Small intestine (tissue), 7 donors: ENCODE measurements around the gene E2F2. TPM values are rescaled to one million over a fixed set of nuclear protein-coding genes. Genes with fewer than 3 reads are reported as not detected.

Experiments
- DNase-seq, 2 donors: peaks; one replicate each; pipeline versions ENCODE4 v3.0.0 to v3.0.0-alpha.2; 2013
- FAIRE-seq: peaks from 2 replicates; lab custom pipeline; 2012; peaks lifted over from hg19 to GRCh38; lab: Jason Lieb, UNC
- H3K27ac ChIP-seq, 3 donors: one replicate each; pipeline ENCODE4 v1.5.1; 2013; ENCODE audit warnings: low read length in 2 of 3, mild to moderate bottlenecking in 2 of 3, control low read depth in 1 of 3, inconsistent platforms in 1 of 3, low read depth in 1 of 3, moderate library complexity in 1 of 3
- H3K27me3 ChIP-seq, 3 donors: one replicate each; pipeline ENCODE4 v1.6.1; 2013; ENCODE audit warnings: low read length in 3 of 3, inconsistent platforms in 1 of 3; ENCODE audit not compliant: control insufficient read depth in 3 of 3, insufficient read depth in 3 of 3
- H3K36me3 ChIP-seq, 3 donors: one replicate each; pipeline ENCODE4 v1.6.1; 2013; ENCODE audit warnings: low read length in 3 of 3, inconsistent platforms in 1 of 3, low read depth in 1 of 3, mild to moderate bottlenecking in 1 of 3, moderate library complexity in 1 of 3; ENCODE audit not compliant: control insufficient read depth in 3 of 3, insufficient read depth in 2 of 3
- H3K4me1 ChIP-seq, 3 donors: one replicate each; pipeline ENCODE4 v1.6.1; 2013; ENCODE audit warnings: low read length in 2 of 3, inconsistent platforms in 1 of 3, low read depth in 1 of 3, mild to moderate bottlenecking in 1 of 3, moderate library complexity in 1 of 3; ENCODE audit not compliant: control insufficient read depth in 3 of 3, insufficient read depth in 2 of 3
- H3K4me3 ChIP-seq, 3 donors: one replicate each; pipeline ENCODE4 v1.5.1; 2013; ENCODE audit warnings: low read length in 3 of 3, control low read depth in 1 of 3, inconsistent platforms in 1 of 3, low read depth in 1 of 3, mild to moderate bottlenecking in 1 of 3, moderate library complexity in 1 of 3
- H3K9me3 ChIP-seq, 2 donors: one replicate each; pipeline ENCODE4 v1.6.1; 2013; ENCODE audit warnings: low read depth in 1 of 2, low read length in 1 of 2; ENCODE audit not compliant: control insufficient read depth in 2 of 2, insufficient read depth in 1 of 2
- WGBS, 3 donors: extraction: QIAGEN DNeasy Blood & Tissue Kit; methylation state at CpG; one replicate each; pipeline ENCODE4 v1.1.7; 2013; 5-methylcytosine and 5-hydroxymethylcytosine counted together
- polyA plus RNA-seq, 4 donors: library from polyadenylated mRNA; stranded (reverse) in 3 of 4; unstranded in 1 of 4; fragments of 200-250 nt in 3 of 4; fragments of 120-200 nt in 1 of 4; gene quantifications; one replicate each; pipeline versions ENCODE4 v1.2.1 to v1.2.3, GENCODE V29; 2013
- donor health status: healthy with polysubstance abuse.
- donor health status: control.
- donor health status: control.
- donor health status: Bipolar disorder and iron deficiency.
- donor health status: healthy.

Gene E2F2
- polyA plus RNA-seq, 4 donors = 1.9 to 4.0 (median 2.5) TPM

- Histone ChIP-seq H3K27ac (no peak overlapping the region), H3K36me3 (no peaks in the 10 kb centered on the region), H3K27me3 (no peaks in the 10 kb centered on the region), H3K9me3 (no peaks in the 10 kb centered on the region), H3K4me3 (no peak overlapping the region), H3K4me1 (no peaks in the 10 kb centered on the region)
- FAIRE-seq (no peak), DNase-seq (no peak)
- WGBS, 3 donors = 79 to 84% (median 81%) methylated on average over 6 of the region's 6 CpGs
These were observed 57.8 kb downstream of the E2F2 start for GRCh38 chr1:23473037-23473800.

GRCh38 chr1:23472351-23473036, 58.5 kb downstream of the E2F2 start:
- Histone ChIP-seq H3K36me3 (no peaks in the 10 kb centered on the region), H3K4me3 (no peak overlapping the region), H3K4me1 (no peaks in the 10 kb centered on the region), H3K9me3 (no peaks in the 10 kb centered on the region), H3K27ac (no peak overlapping the region), H3K27me3 (no peaks in the 10 kb centered on the region)
- no peak for FAIRE-seq
- 77 to 83% (median 78%) methylated on average over 5 of the region's 5 CpGs for WGBS, 3 donors
- no peak for DNase-seq

DNA sequence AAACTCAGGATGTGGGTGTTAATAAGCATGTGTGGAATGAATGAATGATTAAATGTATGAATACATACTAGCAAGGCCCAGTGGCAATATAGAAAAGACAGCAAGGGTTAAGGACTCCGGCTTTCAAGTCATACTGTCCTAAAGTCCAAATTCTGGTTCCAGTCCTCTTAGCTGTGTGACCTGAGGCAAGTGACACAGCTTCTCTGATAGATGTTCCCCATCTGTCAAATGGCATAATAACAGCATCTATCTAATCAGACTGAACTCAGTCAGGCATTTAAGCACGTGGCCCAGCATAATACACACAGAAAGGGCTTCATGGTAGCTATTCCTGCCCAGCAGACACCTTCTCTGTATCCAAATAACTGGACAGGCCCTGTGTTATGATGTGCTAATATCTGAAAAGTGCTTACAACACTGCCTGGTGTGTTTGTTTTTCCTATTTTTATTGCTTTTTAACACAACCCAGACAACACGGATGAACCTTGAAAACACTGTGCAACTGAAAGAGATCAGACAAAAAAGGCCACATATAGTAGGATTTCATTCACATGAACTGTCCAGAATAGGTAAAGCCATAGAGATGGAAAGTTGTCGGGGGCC, 59.5 kb downstream of the E2F2 start:
- H3K4me3 ChIP-seq = no peak overlapping the region
- no peaks in the 10 kb centered on the region for H3K36me3 ChIP-seq
- no peaks in the 10 kb centered on the region for H3K4me1 ChIP-seq
- no peak overlapping the region for H3K27ac ChIP-seq
- FAIRE-seq (no peak), DNase-seq (no peak)
- H3K9me3 ChIP-seq = no peaks in the 10 kb centered on the region
- H3K27me3 ChIP-seq = no peaks in the 10 kb centered on the region
- WGBS, 3 donors = 65 to 72% (median 70%) methylated on average over 4 of the region's 4 CpGs

DNA sequence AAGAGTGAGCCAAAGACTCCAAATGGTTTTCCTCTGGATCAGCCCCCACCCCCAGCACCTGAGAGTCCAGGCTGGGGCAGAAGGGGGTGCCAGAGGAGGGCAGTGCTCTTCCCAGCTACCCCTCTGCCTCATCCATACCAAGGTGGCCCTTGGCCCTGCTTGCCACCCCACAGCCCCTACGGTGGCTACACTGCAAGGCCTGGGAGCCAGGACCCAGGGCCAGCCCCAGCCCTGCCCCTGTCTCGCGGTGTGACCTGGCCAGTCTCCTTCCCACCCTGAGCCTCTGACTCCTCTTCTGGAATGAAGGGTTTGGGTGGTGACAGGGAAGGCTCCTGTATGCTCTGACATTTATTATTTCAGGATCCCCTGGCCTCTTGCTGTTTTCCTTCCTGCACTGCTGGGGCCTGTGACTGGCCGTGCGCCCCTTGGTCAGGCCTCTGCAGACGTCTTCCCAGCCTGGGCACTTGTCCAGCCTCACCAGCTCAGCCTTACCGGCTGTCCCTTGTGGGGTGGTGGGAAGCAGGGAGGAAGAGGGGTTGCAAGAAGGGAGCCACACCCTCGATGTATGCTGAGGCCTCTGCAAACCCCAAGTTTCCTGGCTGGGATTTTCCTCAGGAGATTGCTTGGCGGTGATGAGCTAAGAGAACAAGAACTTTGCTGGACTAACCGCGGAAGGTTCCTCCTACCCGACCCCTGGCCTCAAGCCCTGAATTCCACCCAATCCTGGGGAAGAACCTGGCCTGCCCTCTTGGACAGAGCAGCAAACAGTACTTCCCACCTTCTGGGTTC, 60.6 kb downstream of the E2F2 start:
- no peak for DNase-seq
- Histone ChIP-seq H3K4me3 (no peak overlapping the region), H3K36me3 (no peaks in the 10 kb centered on the region), H3K27me3 (no peaks in the 10 kb centered on the region), H3K9me3 (no peaks in the 10 kb centered on the region), H3K4me1 (no peaks in the 10 kb centered on the region), H3K27ac (no peak overlapping the region)
- no peak for FAIRE-seq
- WGBS, 3 donors = 66 to 81% (median 80%) methylated on average over 12 of the region's 12 CpGs

DNA sequence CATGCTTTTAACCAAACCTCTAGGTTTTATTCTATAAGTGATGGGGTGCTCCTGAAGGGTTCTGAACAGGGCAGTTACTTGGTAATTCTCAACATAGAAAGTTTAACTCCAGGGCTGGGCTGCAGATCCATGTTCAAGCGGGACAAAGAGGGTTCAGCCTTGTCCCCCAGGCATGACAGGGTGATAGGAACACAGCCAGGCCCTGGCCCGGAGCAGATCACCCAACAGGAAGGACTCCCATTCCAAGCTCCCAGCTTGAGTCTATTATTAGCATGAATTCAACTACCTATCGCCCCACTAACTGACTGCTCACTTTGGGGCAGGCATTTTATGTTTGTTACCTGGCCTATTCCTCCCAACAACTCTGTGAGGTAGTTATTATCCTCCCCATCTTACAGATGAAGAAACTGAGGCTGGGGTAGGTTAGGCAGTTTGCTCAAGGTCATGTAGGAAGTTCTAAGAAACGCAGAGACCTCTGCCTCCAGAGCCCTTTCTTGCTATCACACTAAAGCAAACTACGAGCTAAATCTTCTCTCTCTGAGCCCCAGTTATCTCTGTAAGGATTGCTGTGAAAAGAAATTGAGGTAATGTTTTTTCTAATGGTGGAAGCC, 61.6 kb downstream of the E2F2 start:
- Histone ChIP-seq H3K4me1 (no peaks in the 10 kb centered on the region), H3K27ac (no peak overlapping the region), H3K27me3 (no peaks in the 10 kb centered on the region), H3K36me3 (no peaks in the 10 kb centered on the region), H3K9me3 (no peaks in the 10 kb centered on the region), H3K4me3 (no peak overlapping the region)
- FAIRE-seq (no peak), DNase-seq (no peak)
- WGBS, 3 donors = 67 to 73% (median 72%) methylated on average over 5 of the region's 5 CpGs

DNA sequence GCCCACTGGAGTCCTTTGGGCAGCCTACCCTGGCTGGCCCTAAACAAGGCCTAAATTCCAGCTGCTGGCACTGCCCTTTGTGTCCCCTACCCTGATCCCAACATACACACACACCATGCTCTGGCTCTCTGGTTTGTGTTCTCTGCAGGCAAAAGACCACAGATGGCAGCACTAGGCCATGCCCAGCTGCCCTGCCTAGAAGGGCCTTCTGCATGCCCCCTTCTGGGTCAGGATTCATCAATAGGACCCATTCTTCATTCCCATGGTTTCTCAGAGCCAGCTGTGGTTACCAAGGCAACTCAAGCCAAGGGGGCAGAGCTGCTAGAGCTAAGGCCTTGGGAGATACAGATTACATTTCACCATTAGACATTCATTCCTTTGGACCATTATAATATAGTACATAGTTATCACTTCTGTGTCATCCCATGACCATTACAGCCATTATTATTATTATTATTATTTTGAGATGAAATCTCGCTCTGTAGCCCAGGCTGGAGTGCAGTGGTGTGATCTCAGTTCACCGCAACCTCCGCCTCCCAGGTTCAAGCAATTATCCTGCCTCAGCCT, 64.5 kb downstream of the E2F2 start:
- Histone ChIP-seq H3K27me3 (peaks cover 0 to 2% (median 0%) of the 10 kb centered on the region in 3 donors), H3K4me3 (no peak overlapping the region), H3K4me1 (no peaks in the 10 kb centered on the region), H3K27ac (no peak overlapping the region), H3K36me3 (no peaks in the 10 kb centered on the region), H3K9me3 (no peaks in the 10 kb centered on the region)
- FAIRE-seq (no peak), DNase-seq (no peak)
- WGBS, 3 donors = 94 to 96% (median 96%) methylated on average over 3 of the region's 3 CpGs

DNA sequence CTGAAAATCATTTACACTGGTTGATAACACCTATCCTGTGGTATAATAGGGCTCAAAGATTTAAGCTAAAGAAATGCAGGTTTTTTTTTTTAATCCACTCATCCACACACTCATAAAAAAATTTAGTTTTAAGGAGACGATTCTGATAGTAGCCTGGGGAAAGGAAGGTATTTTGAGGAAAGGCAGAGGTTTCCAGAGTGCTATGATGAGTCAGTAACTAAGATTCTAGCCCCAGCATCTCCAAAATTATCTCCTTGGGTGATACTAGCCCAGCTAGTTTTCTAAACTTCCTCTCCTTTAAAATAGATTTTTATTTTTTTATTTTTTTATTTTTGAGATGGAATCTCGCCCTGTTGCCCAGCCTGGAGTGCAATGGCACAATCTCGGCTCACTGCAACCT, 67.7 kb downstream of the E2F2 start:
- Histone ChIP-seq H3K27ac (no peak overlapping the region), H3K27me3 (peaks cover 0 to 2% (median 0%) of the 10 kb centered on the region in 3 donors), H3K36me3 (no peaks in the 10 kb centered on the region), H3K4me1 (no peaks in the 10 kb centered on the region), H3K9me3 (no peaks in the 10 kb centered on the region), H3K4me3 (no peak overlapping the region)
- 84 to 87% (median 86%) methylated on average over 3 of the region's 3 CpGs for WGBS, 3 donors
- no peak for DNase-seq
- FAIRE-seq = no peak
